Brain microvascular endothelial cell (primary cell): ENCODE measurements around the gene SNED1.

Experiments
- DNase-seq: peaks from one replicate; pipeline ENCODE4 v3.0.0-alpha.2; 2020
- H3K27ac ChIP-seq: fragments of 250-450 bp; sonication (Bioruptor Pico); 2 replicates; pipeline ENCODE4 v1.5.1; 2020; ENCODE audit warnings: mild to moderate bottlenecking, moderate library complexity
- H3K27me3 ChIP-seq: fragments of 250-450 bp; sonication (Bioruptor Pico); replicated peaks from 2 replicates; pipeline ENCODE4 v1.5.1; 2020; ENCODE audit warnings: mild to moderate bottlenecking
- H3K36me3 ChIP-seq: fragments of 250-450 bp; sonication (Bioruptor Pico); replicated peaks from 2 replicates; pipeline ENCODE4 v1.5.1; 2020; ENCODE audit warnings: mild to moderate bottlenecking
- H3K4me3 ChIP-seq: 2 replicates; pipeline ENCODE4 v1.5.1; 2011; ENCODE audit warnings: low read depth, mild to moderate bottlenecking, control low read depth, low read length, moderate library complexity
- CTCF ChIP-seq: IDR thresholded peaks from 2 replicates; pipeline ENCODE4 v1.5.1; 2011; ENCODE audit warnings: low read depth, mild to moderate bottlenecking, moderate library complexity, low read length, control low read depth, inconsistent platforms; ENCODE audit errors: missing control alignments
- in situ Hi-C: cut with HindIII; loops from 2 replicates; pipeline ENCODE4 v1.10.0; 2017; ENCODE audit warnings: low sequenced_read_pairs, low pct_ligation_motif_present

The SNED1 gene

GRCh38 chr2:240990266-240990529 lies 8.2 kb upstream of the SNED1 start:
- no peak for TF ChIP-seq CTCF
- no peaks in the 10 kb centered on the region for H3K27me3 ChIP-seq
- H3K27ac ChIP-seq, result no peak overlapping the region
- no peak overlapping the region for H3K4me3 ChIP-seq
- H3K36me3 ChIP-seq, result no peaks in the 10 kb centered on the region
- in situ Hi-C loops, result no loop called here
- no peak for DNase-seq

GRCh38 chr2:240990726-240991377 lies 7.6 kb upstream of the SNED1 start:
- H3K4me3 ChIP-seq, result no peak overlapping the region

GRCh38 chr2:240991378-240992263 lies 6.8 kb upstream of the SNED1 start:
- DNase-seq, result peak; percentile 92
- H3K36me3 ChIP-seq, result no peaks in the 10 kb centered on the region
- H3K27me3 ChIP-seq, result no peaks in the 10 kb centered on the region
- H3K4me3 ChIP-seq, result no peak overlapping the region
- TF ChIP-seq CTCF, result no peak
- in situ Hi-C loops, result no loop called here
- no peak overlapping the region for H3K27ac ChIP-seq

More at GRCh38 chr2:240990726-240991377, 7.6 kb upstream of the SNED1 start:
- DNase-seq, result no peak
- no peak for TF ChIP-seq CTCF
- in situ Hi-C loops, result no loop called here
- no peaks in the 10 kb centered on the region for H3K36me3 ChIP-seq
- H3K27ac ChIP-seq, result no peak overlapping the region
- no peaks in the 10 kb centered on the region for H3K27me3 ChIP-seq

- no peak overlapping the region for H3K4me3 ChIP-seq
- DNase-seq, result no peak
- H3K36me3 ChIP-seq, result no peaks in the 10 kb centered on the region
- no peak for TF ChIP-seq CTCF
- in situ Hi-C loops, result no loop called here
- no peak overlapping the region for H3K27ac ChIP-seq
- no peaks in the 10 kb centered on the region for H3K27me3 ChIP-seq
These were observed 5.7 kb upstream of the SNED1 start for GRCh38 chr2:240992572-240993291.

GRCh38 chr2:240993446-240994170 lies 4.8 kb upstream of the SNED1 start:
- no peak overlapping the region for H3K4me3 ChIP-seq
- no peak overlapping the region for H3K27ac ChIP-seq
- DNase-seq, result no peak
- no peaks in the 10 kb centered on the region for H3K36me3 ChIP-seq
- in situ Hi-C loops, result no loop called here
- no peak for TF ChIP-seq CTCF
- H3K27me3 ChIP-seq, result no peaks in the 10 kb centered on the region
